HL-60 (cell line): Measurements from ENCODE around the gene TESK2.

Experiments used
- CTCF ChIP-seq: IDR thresholded peaks from one replicate; pipeline ENCODE4 v1.5.1; 2011; ENCODE audit warnings: low read length, control low read depth, inconsistent platforms; ENCODE audit not compliant: insufficient read depth
- GABPA ChIP-seq: IDR thresholded peaks from 2 replicates; pipeline ENCODE4 v1.6.1; 2012; ENCODE audit warnings: low read depth
- POLR2AphosphoS5 ChIP-seq: IDR thresholded peaks from 2 replicates; pipeline ENCODE4 v1.6.1; 2012; ENCODE audit warnings: low read depth

GRCh38 chr1:45375104-45376090, 115.6 kb downstream of the TESK2 start:
- TF ChIP-seq POLR2AphosphoS5 (no peak), CTCF (no peak), GABPA (no peak)
